HEK293 (cell line): ENCODE measurements around the gene NNAT.

Experiments used
- CTCF ChIA-PET: fragments of 350-600 bp; formaldehyde crosslinking; extraction: SDS; loops from one replicate; lab custom pipeline; 2021; ENCODE audit warnings: antibody characterized with exemption; lab: Yijun Ruan, JAX
- POLR2A ChIA-PET: fragments of 300-600 bp; formaldehyde crosslinking; extraction: SDS; loops from one replicate; lab custom pipeline; 2020; ENCODE audit warnings: antibody characterized with exemption, inconsistent platforms; lab: Yijun Ruan, JAX
- H3K27ac ChIP-seq: fragments of 200-500 bp; sonication (Bioruptor generic); 2 replicates; pipeline ENCODE4 v1.5.1; 2014; ENCODE audit warnings: low read depth, low read length, control low read depth, inconsistent platforms; ENCODE audit errors: extremely low read depth
- H3K36me3 ChIP-seq, 2 experiments: fragments of 200-500 bp in 1 of 2; sonication (Bioruptor generic) in 1 of 2; 1 replicate in 1 of 2; 2 replicates in 1 of 2; pipeline ENCODE4 v1.5.1; 2014 to 2017; ENCODE audit warnings: inconsistent platforms in 2 of 2, low read length in 2 of 2; ENCODE audit not compliant: control insufficient read depth in 2 of 2, insufficient read depth in 1 of 2
- H3K4me1 ChIP-seq: fragments of 200-500 bp; sonication (Bioruptor generic); 2 replicates; pipeline ENCODE4 v1.5.1; 2014; ENCODE audit warnings: mild to moderate bottlenecking, low read length, inconsistent platforms; ENCODE audit not compliant: control insufficient read depth, insufficient read depth
- H3K4me3 ChIP-seq: 2 replicates; pipeline ENCODE4 v1.5.1; 2011; ENCODE audit warnings: low read depth, mild to moderate bottlenecking, control low read depth, low read length, moderate library complexity
- H3K9me3 ChIP-seq: fragments of 200-500 bp; sonication (Bioruptor generic); 2 replicates; pipeline ENCODE4 v1.5.1; 2014; ENCODE audit warnings: low read depth, low read length, inconsistent platforms; ENCODE audit not compliant: control insufficient read depth, insufficient read depth
- ELK4 ChIP-seq: IDR thresholded peaks from 2 replicates; pipeline ENCODE4 v1.6.1; 2011; ENCODE audit warnings: mild to moderate bottlenecking, low read depth, low read length, borderline replicate concordance
- MZF1 ChIP-seq: fragments of 450-650 bp; formaldehyde crosslinking; IDR thresholded peaks from 2 replicates; pipeline ENCODE4 v1.5.1; 2017; ENCODE audit warnings: missing biosample characterization, missing genetic modification characterization, borderline replicate concordance
- OSR2 ChIP-seq: fragments of 450-650 bp; formaldehyde crosslinking; IDR thresholded peaks from 2 replicates; pipeline ENCODE4 v1.5.1; 2016; ENCODE audit warnings: missing biosample characterization, missing genetic modification characterization
- SP7 ChIP-seq: fragments of 450-650 bp; formaldehyde crosslinking; IDR thresholded peaks from 2 replicates; pipeline ENCODE4 v1.5.1; 2016; ENCODE audit warnings: missing biosample characterization, missing genetic modification characterization
- ZNF112 ChIP-seq: fragments of 450-650 bp; formaldehyde crosslinking; IDR thresholded peaks from 2 replicates; pipeline ENCODE4 v1.5.0; 2017; ENCODE audit warnings: missing biosample characterization, missing genetic modification characterization
- ZNF121 ChIP-seq: fragments of 450-650 bp; formaldehyde crosslinking; IDR thresholded peaks from 2 replicates; pipeline ENCODE4 v1.5.1; 2016; ENCODE audit warnings: missing biosample characterization, missing genetic modification characterization
- ZNF138 ChIP-seq: fragments of 450-650 bp; formaldehyde crosslinking; IDR thresholded peaks from 2 replicates; pipeline ENCODE4 v1.5.1; 2016; ENCODE audit warnings: missing biosample characterization, missing genetic modification characterization, borderline replicate concordance
- ZNF146 ChIP-seq: fragments of 450-650 bp; formaldehyde crosslinking; IDR thresholded peaks from 2 replicates; pipeline ENCODE4 v1.5.1; 2016; ENCODE audit warnings: missing biosample characterization, missing genetic modification characterization
- ZNF155 ChIP-seq: fragments of 450-650 bp; formaldehyde crosslinking; IDR thresholded peaks from 2 replicates; pipeline ENCODE4 v1.5.1; 2016; ENCODE audit warnings: missing biosample characterization, missing genetic modification characterization
- ZNF157 ChIP-seq: fragments of 450-650 bp; formaldehyde crosslinking; IDR thresholded peaks from 2 replicates; pipeline ENCODE4 v1.5.1; 2016; ENCODE audit warnings: missing biosample characterization, missing genetic modification characterization
- ZNF184 ChIP-seq: fragments of 450-650 bp; IDR thresholded peaks from 2 replicates; pipeline ENCODE4 v1.5.1; 2018; ENCODE audit warnings: missing biosample characterization, mild to moderate bottlenecking, missing genetic modification characterization
- ZNF423 ChIP-seq: fragments of 450-650 bp; formaldehyde crosslinking; IDR thresholded peaks from 2 replicates; pipeline ENCODE4 v1.5.1; 2016; ENCODE audit warnings: missing biosample characterization, missing genetic modification characterization
- ZNF449 ChIP-seq: fragments of 450-650 bp; formaldehyde crosslinking; IDR thresholded peaks from 2 replicates; pipeline ENCODE4 v1.5.1; 2017; ENCODE audit warnings: missing biosample characterization, mild to moderate bottlenecking, missing genetic modification characterization, moderate library complexity
- ZNF488 ChIP-seq: fragments of 450-650 bp; formaldehyde crosslinking; IDR thresholded peaks from 2 replicates; pipeline ENCODE4 v1.5.1; 2016; ENCODE audit warnings: missing biosample characterization, missing genetic modification characterization
- ZNF544 ChIP-seq: fragments of 450-650 bp; formaldehyde crosslinking; IDR thresholded peaks from 2 replicates; pipeline ENCODE4 v1.5.0; 2017; ENCODE audit warnings: missing biosample characterization, missing genetic modification characterization
- ZNF549 ChIP-seq: fragments of 450-650 bp; IDR thresholded peaks from 2 replicates; pipeline ENCODE4 v1.5.1; 2018; ENCODE audit warnings: missing biosample characterization, missing genetic modification characterization, mild to moderate bottlenecking, inconsistent platforms, moderate library complexity
- ZNF561 ChIP-seq: fragments of 450-650 bp; IDR thresholded peaks from 2 replicates; pipeline ENCODE4 v1.5.1; 2018; ENCODE audit warnings: missing biosample characterization, missing genetic modification characterization, borderline replicate concordance
- ZNF626 ChIP-seq: fragments of 450-650 bp; sonication (Bioruptor Pico); formaldehyde crosslinking; IDR thresholded peaks from 2 replicates; pipeline ENCODE4 v1.5.1; 2018; ENCODE audit warnings: missing biosample characterization, missing genetic modification characterization, inconsistent platforms
- ZNF645 ChIP-seq: fragments of 450-650 bp; formaldehyde crosslinking; IDR thresholded peaks from 2 replicates; pipeline ENCODE4; 2016; ENCODE audit warnings: missing biosample characterization, missing genetic modification characterization
- ZNF658 ChIP-seq: fragments of 450-650 bp; formaldehyde crosslinking; IDR thresholded peaks from 2 replicates; pipeline ENCODE4; 2016; ENCODE audit warnings: missing biosample characterization, missing genetic modification characterization
- ZNF747 ChIP-seq: fragments of 450-650 bp; formaldehyde crosslinking; IDR thresholded peaks from 2 replicates; pipeline ENCODE4 v1.5.1; 2016; ENCODE audit warnings: missing biosample characterization, missing genetic modification characterization
- ZSCAN5A ChIP-seq: fragments of 450-650 bp; formaldehyde crosslinking; IDR thresholded peaks from 2 replicates; pipeline ENCODE4 v1.5.1; 2016; ENCODE audit warnings: missing biosample characterization, missing genetic modification characterization

The NNAT gene

GRCh38 chr20:37558779-37559178 lies 37.7 kb downstream of the NNAT start:
- Histone ChIP-seq H3K9me3 (no peaks in the 10 kb centered on the region), H3K4me3 (no peak overlapping the region), H3K27ac (no peak overlapping the region), H3K36me3 (no peaks in the 10 kb centered on the region), H3K4me1 (no peaks in the 10 kb centered on the region)
- ChIA-PET CTCF (interaction anchor here (0.9 kb wide), 1 partner anchor 176 kb away, joined by 3 read pairs; no protein-coding TSS in a partner anchor), POLR2A (no interaction called here)
- no peak for TF ChIP-seq ZNF549
- no peak for TF ChIP-seq ZNF645 (tag by site-specific recombination)
- no peak for TF ChIP-seq ZNF138 (tag by site-specific recombination)
- no peak for TF ChIP-seq ZNF561 (tag by site-specific recombination)
- TF ChIP-seq ZNF544 (tag by site-specific recombination): no peak
- TF ChIP-seq ZNF747 (tag by site-specific recombination): no peak
- no peak for TF ChIP-seq ZNF157
- TF ChIP-seq ZNF184: no peak
- no peak for TF ChIP-seq ELK4
- no peak for TF ChIP-seq ZNF626 (tag by site-specific recombination)
- TF ChIP-seq ZNF449: no peak
- TF ChIP-seq ZNF488 (tag by site-specific recombination): no peak
- no peak for TF ChIP-seq ZSCAN5A (tag by site-specific recombination)
- TF ChIP-seq MZF1 (tag by site-specific recombination): no peak
- TF ChIP-seq OSR2 (tag by site-specific recombination): no peak
- TF ChIP-seq ZNF121: no peak
- TF ChIP-seq ZNF155: no peak
- TF ChIP-seq ZNF112 (tag by site-specific recombination): no peak

GRCh38 chr20:37559312-37560027 lies 38.4 kb downstream of the NNAT start:
- POLR2A ChIA-PET: no interaction called here
- CTCF ChIA-PET: interaction anchor here (0.7 to 0.9 kb wide), 2 partner anchors 175 to 222 kb away, joined by 3 read pairs; no protein-coding TSS in a partner anchor

More at GRCh38 chr20:37559312-37560027, 38.4 kb downstream of the NNAT start:
- Histone ChIP-seq H3K27ac (no peak overlapping the region), H3K4me1 (no peaks in the 10 kb centered on the region), H3K9me3 (no peaks in the 10 kb centered on the region), H3K4me3 (no peak overlapping the region), H3K36me3 (no peaks in the 10 kb centered on the region)
- TF ChIP-seq SP7 (tag by site-specific recombination): no peak
- no peak for TF ChIP-seq ZNF423 (tag by site-specific recombination)
- no peak for TF ChIP-seq ZNF658
- no peak for TF ChIP-seq ZNF146 (tag by site-specific recombination)
